Gastroesophageal sphincter (tissue), 3 donors: Measurements from ENCODE around the gene CFAP57.

ENCODE experiments used
- EP300 ChIP-seq: sonication (generic); formaldehyde crosslinking; IDR thresholded peaks from one replicate; pipeline ENCODE4 v1.6.1; 2017; ENCODE audit warnings: antibody characterized with exemption, mild to moderate bottlenecking
- POLR2AphosphoS5 ChIP-seq: sonication (generic); formaldehyde crosslinking; IDR thresholded peaks from one replicate; pipeline ENCODE4 v1.6.1; 2017; ENCODE audit warnings: antibody characterized with exemption
- TF ChIP-seq, protein P1 (sequence below), 4 experiments: fragments of 200-600 bp in 2 of 4; fragments of 450-650 bp in 2 of 4; sonication (generic) in 1 of 4; IDR thresholded peaks; one replicate each; pipeline ENCODE4 v1.5.1; 2017 to 2019; ENCODE audit warnings: antibody characterized with exemption in 4 of 4, mild to moderate bottlenecking in 2 of 4, moderate library complexity in 2 of 4

DNA sequence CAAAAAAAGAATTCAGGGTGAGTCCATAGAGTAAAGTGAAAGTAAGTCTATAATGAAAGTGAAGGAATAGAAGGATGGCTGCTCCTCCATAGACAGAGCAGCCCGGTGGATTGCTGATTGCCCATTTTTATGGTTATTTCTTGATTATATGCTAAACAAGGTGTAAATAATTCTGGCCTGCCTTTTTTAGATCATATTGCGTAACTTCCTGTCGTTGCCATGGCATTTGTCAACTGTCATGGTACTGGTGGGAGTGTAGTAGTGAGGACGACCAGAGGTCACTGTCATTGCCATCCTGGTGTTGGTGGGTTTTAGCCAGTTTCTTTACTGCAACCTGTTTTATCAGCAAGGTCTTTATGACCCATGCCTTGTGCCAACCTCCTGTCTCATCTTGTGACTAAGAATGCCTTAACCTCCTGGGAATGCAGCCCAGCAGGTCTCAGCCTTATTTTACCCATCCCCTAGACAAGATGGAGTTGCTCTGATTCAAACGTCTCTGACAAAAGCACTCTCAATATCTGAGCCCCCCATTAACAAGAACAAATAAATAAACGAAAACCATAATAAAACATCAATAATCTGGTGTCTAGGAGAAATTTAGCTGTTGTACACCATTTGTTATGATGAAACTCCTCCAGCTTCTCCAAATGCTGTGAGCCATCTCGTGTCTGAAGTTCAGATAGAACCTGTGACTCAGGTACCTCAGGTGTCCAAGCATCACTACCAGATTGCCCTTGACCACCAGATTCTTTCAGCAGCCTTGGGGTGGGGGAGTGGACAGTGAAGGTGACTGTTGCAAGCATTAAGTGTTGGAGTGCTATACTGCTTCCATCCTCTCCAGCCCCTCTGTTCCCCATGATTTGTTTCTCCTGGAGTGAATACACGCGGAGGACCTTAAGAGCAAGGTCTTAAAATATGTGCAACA is 36.0 kb upstream of the CFAP57 start:
- TF ChIP-seq, protein P1, sequence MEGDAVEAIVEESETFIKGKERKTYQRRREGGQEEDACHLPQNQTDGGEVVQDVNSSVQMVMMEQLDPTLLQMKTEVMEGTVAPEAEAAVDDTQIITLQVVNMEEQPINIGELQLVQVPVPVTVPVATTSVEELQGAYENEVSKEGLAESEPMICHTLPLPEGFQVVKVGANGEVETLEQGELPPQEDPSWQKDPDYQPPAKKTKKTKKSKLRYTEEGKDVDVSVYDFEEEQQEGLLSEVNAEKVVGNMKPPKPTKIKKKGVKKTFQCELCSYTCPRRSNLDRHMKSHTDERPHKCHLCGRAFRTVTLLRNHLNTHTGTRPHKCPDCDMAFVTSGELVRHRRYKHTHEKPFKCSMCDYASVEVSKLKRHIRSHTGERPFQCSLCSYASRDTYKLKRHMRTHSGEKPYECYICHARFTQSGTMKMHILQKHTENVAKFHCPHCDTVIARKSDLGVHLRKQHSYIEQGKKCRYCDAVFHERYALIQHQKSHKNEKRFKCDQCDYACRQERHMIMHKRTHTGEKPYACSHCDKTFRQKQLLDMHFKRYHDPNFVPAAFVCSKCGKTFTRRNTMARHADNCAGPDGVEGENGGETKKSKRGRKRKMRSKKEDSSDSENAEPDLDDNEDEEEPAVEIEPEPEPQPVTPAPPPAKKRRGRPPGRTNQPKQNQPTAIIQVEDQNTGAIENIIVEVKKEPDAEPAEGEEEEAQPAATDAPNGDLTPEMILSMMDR (IDR thresholded peaks at IDR 0.05), result no peak
- TF ChIP-seq EP300 (no peak), POLR2AphosphoS5 (no peak)
